Endothelial cell of umbilical vein (primary cell): ENCODE results near the gene FBLN7. TPM values are rescaled to one million over a fixed set of nuclear protein-coding genes. Genes with fewer than 3 reads are reported as not detected.

ENCODE experiments used
- BruUV-seq: library from RNA; stranded (reverse); fragments of 400-500 nt; replicated peaks from 2 replicates; lab custom pipeline; 2021; lab: Mats Ljungman, UMichigan
- CTCF ChIA-PET: fragments of 300-600, 350-600 bp; sonication (Branson Sonifier 250); formaldehyde crosslinking; loops from one replicate; lab custom pipeline; 2021; ENCODE audit warnings: antibody characterized with exemption, inconsistent platforms; lab: Charles Lee
- POLR2A ChIA-PET: fragments of 300-600, 350-600 bp; sonication (Branson Sonifier 250); formaldehyde crosslinking; loops from one replicate; lab custom pipeline; 2021; ENCODE audit warnings: antibody characterized with exemption, inconsistent platforms; lab: Charles Lee
- DNase-seq: peaks from one replicate; pipeline ENCODE4 v3.0.0-alpha.2; 2011; ENCODE audit warnings: low read depth, low spot score
- FAIRE-seq: peaks from 2 replicates; lab custom pipeline; 2011; peaks lifted over from hg19 to GRCh38; lab: Jason Lieb, UNC
- H2AFZ ChIP-seq: 2 replicates; pipeline ENCODE4 v1.6.0; 2012; ENCODE audit warnings: low read depth, low read length, control low read depth, inconsistent platforms
- H3K27ac ChIP-seq: 2 replicates; pipeline ENCODE4 v1.5.1; 2011; ENCODE audit warnings: low read depth, mild to moderate bottlenecking, control low read depth, low read length, moderate library complexity; ENCODE audit not compliant: insufficient read depth
- H3K27me3 ChIP-seq, 2 experiments: 2 replicates each; pipeline versions ENCODE4 v1.6.0 to v1.6.1; 2011; ENCODE audit warnings: low read length in 2 of 2, mixed read lengths in 1 of 2; ENCODE audit not compliant: control insufficient read depth in 2 of 2, insufficient read depth in 2 of 2
- H3K36me3 ChIP-seq, 2 experiments: 2 replicates in 1 of 2; 3 replicates in 1 of 2; pipeline ENCODE4 v1.5.1; 2011; ENCODE audit warnings: low read length in 2 of 2, mild to moderate bottlenecking in 1 of 2, moderate library complexity in 1 of 2; ENCODE audit not compliant: control insufficient read depth in 2 of 2, insufficient read depth in 2 of 2; ENCODE audit errors: extremely low read depth in 1 of 2
- H3K4me1 ChIP-seq: 3 replicates; pipeline ENCODE4 v1.5.1; 2011; ENCODE audit warnings: mild to moderate bottlenecking, low read length; ENCODE audit not compliant: control insufficient read depth, insufficient read depth; ENCODE audit errors: extremely low read depth
- H3K4me2 ChIP-seq: 2 replicates; pipeline ENCODE4 v1.6.1; 2011; ENCODE audit warnings: low read length, control low read depth, mixed read lengths; ENCODE audit not compliant: insufficient read depth
- H3K4me3 ChIP-seq, 3 experiments: fragments of 200-600 bp in 1 of 3; sonication (generic), shearing (Covaris generic) in 1 of 3; replicated peaks in 1 of 3; 2 replicates each; pipeline ENCODE4 v1.5.1; 2011 to 2016; ENCODE audit warnings: control low read depth in 3 of 3, low read length in 3 of 3, mild to moderate bottlenecking in 2 of 3, inconsistent platforms in 1 of 3, low read depth in 1 of 3, moderate library complexity in 1 of 3; ENCODE audit not compliant: insufficient read depth in 1 of 3
- H3K79me2 ChIP-seq: 2 replicates; pipeline ENCODE4 v1.6.0; 2012; ENCODE audit warnings: low read length, inconsistent platforms; ENCODE audit not compliant: control insufficient read depth, insufficient read depth
- H3K9ac ChIP-seq: replicated peaks from 2 replicates; pipeline ENCODE3; 2011; ENCODE audit warnings: low read length, control low read depth; ENCODE audit not compliant: insufficient read depth; ENCODE audit errors: extremely low read depth
- H3K9me1 ChIP-seq: replicated peaks from 3 replicates; pipeline ENCODE4 v1.6.0; 2011; ENCODE audit warnings: mild to moderate bottlenecking, low read length; ENCODE audit not compliant: control insufficient read depth, insufficient read depth; ENCODE audit errors: extremely low read depth
- H3K9me3 ChIP-seq: replicated peaks from 2 replicates; pipeline ENCODE4 v1.5.1; 2012; ENCODE audit warnings: low read length, inconsistent platforms; ENCODE audit not compliant: control insufficient read depth, insufficient read depth
- H4K20me1 ChIP-seq: replicated peaks from 2 replicates; pipeline ENCODE3; 2011; ENCODE audit warnings: mild to moderate bottlenecking, low read length; ENCODE audit not compliant: control insufficient read depth, insufficient read depth; ENCODE audit errors: extremely low read depth
- CTCF ChIP-seq, 2 donors: IDR thresholded peaks; 1 replicate in 1 of 2; 2 replicates in 1 of 2; pipeline ENCODE4 v1.5.1; 2011; ENCODE audit warnings: low read length in 2 of 2, mild to moderate bottlenecking in 2 of 2, moderate library complexity in 2 of 2, control low read depth in 1 of 2, inconsistent platforms in 1 of 2, low read depth in 1 of 2; ENCODE audit not compliant: insufficient read depth in 1 of 2; ENCODE audit errors: extremely low read depth in 1 of 2
- EZH2 ChIP-seq: IDR thresholded peaks from 2 replicates; pipeline ENCODE4 v1.6.1; 2012; ENCODE audit warnings: borderline replicate concordance, low read depth, mild to moderate bottlenecking, moderate library complexity, low read length, inconsistent platforms; ENCODE audit not compliant: severe bottlenecking
- FOS ChIP-seq: IDR thresholded peaks from 2 replicates; pipeline ENCODE4 v1.6.1; 2011; ENCODE audit warnings: mild to moderate bottlenecking, low read length, moderate library complexity, borderline replicate concordance; ENCODE audit not compliant: insufficient read depth
- JUN ChIP-seq: IDR thresholded peaks from 2 replicates; pipeline ENCODE4 v1.6.1; 2011; ENCODE audit warnings: borderline replicate concordance, low read depth; ENCODE audit not compliant: insufficient read length, insufficient read depth
- MAX ChIP-seq: IDR thresholded peaks from 2 replicates; pipeline ENCODE4 v1.6.1; 2011; ENCODE audit not compliant: insufficient read depth, insufficient read length
- MYC ChIP-seq: IDR thresholded peaks from one replicate; pipeline ENCODE4 v1.6.1; 2011; ENCODE audit warnings: mild to moderate bottlenecking, low read depth, low read length
- POLR2A ChIP-seq: IDR thresholded peaks from 2 replicates; pipeline ENCODE4 v1.6.1; 2012; ENCODE audit warnings: low read depth, mild to moderate bottlenecking, control low read depth, low read length
- POLR2AphosphoS5 ChIP-seq: IDR thresholded peaks from 2 replicates; pipeline ENCODE4 v1.6.1; 2012; ENCODE audit warnings: low read depth, mild to moderate bottlenecking, control low read depth, low read length, moderate library complexity; ENCODE audit not compliant: insufficient read depth
- dilution Hi-C: fragments of 300-500 bp; cut with MboI; formaldehyde crosslinking; loops from one replicate; pipeline ENCODE4 v1.15.0; 2019; ENCODE audit warnings: low sequenced_read_pairs; ENCODE audit not compliant: extremely low pct_ligation_motif_present
- intact Hi-C: fragments of 100-400 bp; cut with micrococcal nuclease; formaldehyde crosslinking; loops from one replicate; pipeline ENCODE4 v1.10.0; 2022
- polyA plus RNA-seq, 4 experiments: library from polyadenylated mRNA; depleted of rRNA in 3 of 4; stranded (reverse) in 3 of 4; unstranded in 1 of 4; fragments of >200 nt; gene quantifications; 2 replicates each; pipeline versions ENCODE4 v1.2.1 to v1.2.3, GENCODE V29; 2011 to 2012; ENCODE audit warnings: missing spikeins in 1 of 4
- total RNA-seq: library from RNA; stranded (reverse); gene quantifications from 2 replicates; pipeline ENCODE4 v1.2.3, GENCODE V29; 2021

Gene FBLN7
- total and polyA plus RNA-seq, 2 donors (not counting 3 experiments of a cell fraction or from before 2014, with no cell fraction given) = 3.1 to 3.3 TPM

DNA sequence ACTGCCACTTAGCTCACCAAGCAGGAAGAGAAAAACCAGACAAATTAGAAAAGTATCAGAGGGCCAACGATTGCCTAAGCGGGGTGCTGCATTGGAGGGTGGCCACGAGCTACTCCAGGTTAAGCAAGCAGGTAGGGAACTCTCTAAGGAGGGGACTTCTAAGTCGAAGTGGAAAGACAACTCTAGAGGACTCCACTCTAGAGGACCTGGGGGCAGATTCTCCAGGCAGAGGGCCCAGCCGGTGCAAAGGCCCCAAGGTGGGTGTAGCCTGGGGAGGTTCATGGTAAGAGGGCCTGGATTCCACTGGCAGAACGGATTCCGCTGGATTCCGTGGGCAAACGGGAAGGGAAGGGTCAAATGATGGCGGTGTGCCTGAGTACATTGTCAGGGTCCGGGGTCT, 12.7 kb downstream of the FBLN7 start:
- no peak overlapping the region for H3K4me2 ChIP-seq
- no peak overlapping the region for H3K4me3 ChIP-seq
- dilution Hi-C loops (no loop called here), intact Hi-C loops (no loop called here)
- H3K4me1 ChIP-seq = peaks cover 14% of the 10 kb centered on the region
- H3K9me3 ChIP-seq = no peaks in the 10 kb centered on the region
- H3K9me1 ChIP-seq = no peaks in the 10 kb centered on the region
- no peak overlapping the region for H2AFZ ChIP-seq
- BruUV-seq = no TSS peak
- no peaks in the 10 kb centered on the region for H3K27me3 ChIP-seq
- FAIRE-seq (no peak), DNase-seq (no peak)
- no peaks in the 10 kb centered on the region for H3K36me3 ChIP-seq
- no peaks in the 10 kb centered on the region for H3K79me2 ChIP-seq
- ChIA-PET CTCF (interaction anchor here (0.6 kb wide), 1 partner anchor 65 kb away, joined by 3 read pairs; no protein-coding TSS in a partner anchor), POLR2A (no interaction called here)
- no peak overlapping the region for H3K27ac ChIP-seq
- TF ChIP-seq FOS (no peak), MYC (no peak), CTCF (IDR thresholded peaks at IDR 0.05; ENCODE audit: extremely low read depth in 1 of 2, insufficient read depth in 1 of 2, low read depth in 1 of 2, low read length in 2 of 2) (no peak)
- H4K20me1 ChIP-seq = no peaks in the 10 kb centered on the region
- no peak overlapping the region for H3K9ac ChIP-seq

- H3K9ac ChIP-seq = no peak overlapping the region
- no peak overlapping the region for H3K4me3 ChIP-seq
- no peak for DNase-seq
- no peaks in the 10 kb centered on the region for H3K36me3 ChIP-seq
- FAIRE-seq = no peak
- H3K9me3 ChIP-seq = no peaks in the 10 kb centered on the region
- H3K4me1 ChIP-seq = peaks cover 18% of the 10 kb centered on the region
- no peaks in the 10 kb centered on the region for H3K79me2 ChIP-seq
- POLR2A ChIA-PET = no interaction called here
- no peak for TF ChIP-seq JUN
- no peak for TF ChIP-seq POLR2AphosphoS5
- no peak for TF ChIP-seq MAX
- no peak for TF ChIP-seq FOS
- TF ChIP-seq CTCF (IDR thresholded peaks at IDR 0.05; ENCODE audit: extremely low read depth in 1 of 2, insufficient read depth in 1 of 2, low read depth in 1 of 2, low read length in 2 of 2) = no peak
- no peak for TF ChIP-seq MYC
- no peak for TF ChIP-seq POLR2A
- no peak for TF ChIP-seq EZH2
- CTCF ChIA-PET = interaction anchor here (0.6 kb wide), 1 partner anchor 65 kb away, joined by 3 read pairs; no protein-coding TSS in a partner anchor
- BruUV-seq = no TSS peak
- H3K27ac ChIP-seq = no peak overlapping the region
- H4K20me1 ChIP-seq = no peaks in the 10 kb centered on the region
- dilution Hi-C loops = no loop called here
- no peaks in the 10 kb centered on the region for H3K27me3 ChIP-seq
- intact Hi-C loops = no loop called here
- H3K9me1 ChIP-seq = no peaks in the 10 kb centered on the region
- no peak overlapping the region for H2AFZ ChIP-seq
- no peak overlapping the region for H3K4me2 ChIP-seq
Observed at GRCh38 chr2:112151271-112151670, 13.1 kb downstream of the FBLN7 start.
